Brain microvascular endothelial cell (primary cell): ENCODE data around the gene SLC9A1.

Experiments used
- DNase-seq: peaks from one replicate; pipeline ENCODE4 v3.0.0-alpha.2; 2020
- H3K27ac ChIP-seq: fragments of 250-450 bp; sonication (Bioruptor Pico); 2 replicates; pipeline ENCODE4 v1.5.1; 2020; ENCODE audit warnings: mild to moderate bottlenecking, moderate library complexity
- H3K27me3 ChIP-seq: fragments of 250-450 bp; sonication (Bioruptor Pico); replicated peaks from 2 replicates; pipeline ENCODE4 v1.5.1; 2020; ENCODE audit warnings: mild to moderate bottlenecking
- H3K36me3 ChIP-seq: fragments of 250-450 bp; sonication (Bioruptor Pico); replicated peaks from 2 replicates; pipeline ENCODE4 v1.5.1; 2020; ENCODE audit warnings: mild to moderate bottlenecking
- H3K4me3 ChIP-seq: 2 replicates; pipeline ENCODE4 v1.5.1; 2011; ENCODE audit warnings: low read depth, mild to moderate bottlenecking, control low read depth, low read length, moderate library complexity
- in situ Hi-C: cut with HindIII; loops from 2 replicates; pipeline ENCODE4 v1.10.0; 2017; ENCODE audit warnings: low sequenced_read_pairs, low pct_ligation_motif_present
- TF ChIP-seq, protein P1 (sequence below): IDR thresholded peaks from 2 replicates; pipeline ENCODE4 v1.5.1; 2011; ENCODE audit warnings: low read depth, mild to moderate bottlenecking, moderate library complexity, low read length, control low read depth, inconsistent platforms; ENCODE audit errors: missing control alignments

SLC9A1 gene

DNA sequence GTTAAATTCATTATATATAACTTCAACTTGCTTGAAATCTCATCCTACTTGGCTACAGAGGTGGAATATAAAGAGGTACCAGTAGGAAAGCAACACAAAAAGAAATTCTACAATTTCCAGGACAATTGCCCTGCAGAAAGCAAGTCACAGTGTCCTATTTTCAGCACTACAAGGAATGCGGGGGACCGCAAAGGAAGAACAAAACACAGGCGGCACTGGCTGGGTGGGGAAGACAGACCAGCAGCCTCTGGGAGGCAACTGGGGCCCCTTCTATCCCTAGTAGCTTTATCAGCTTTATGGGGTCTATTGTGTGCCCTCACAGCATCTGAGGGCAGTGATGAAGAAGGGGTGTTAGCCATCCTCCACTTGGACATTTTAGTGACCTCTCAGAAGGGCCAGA is 30.5 kb downstream of the SLC9A1 start:
- in situ Hi-C loops, result no loop called here
- DNase-seq, result no peak
- TF ChIP-seq, protein P1, sequence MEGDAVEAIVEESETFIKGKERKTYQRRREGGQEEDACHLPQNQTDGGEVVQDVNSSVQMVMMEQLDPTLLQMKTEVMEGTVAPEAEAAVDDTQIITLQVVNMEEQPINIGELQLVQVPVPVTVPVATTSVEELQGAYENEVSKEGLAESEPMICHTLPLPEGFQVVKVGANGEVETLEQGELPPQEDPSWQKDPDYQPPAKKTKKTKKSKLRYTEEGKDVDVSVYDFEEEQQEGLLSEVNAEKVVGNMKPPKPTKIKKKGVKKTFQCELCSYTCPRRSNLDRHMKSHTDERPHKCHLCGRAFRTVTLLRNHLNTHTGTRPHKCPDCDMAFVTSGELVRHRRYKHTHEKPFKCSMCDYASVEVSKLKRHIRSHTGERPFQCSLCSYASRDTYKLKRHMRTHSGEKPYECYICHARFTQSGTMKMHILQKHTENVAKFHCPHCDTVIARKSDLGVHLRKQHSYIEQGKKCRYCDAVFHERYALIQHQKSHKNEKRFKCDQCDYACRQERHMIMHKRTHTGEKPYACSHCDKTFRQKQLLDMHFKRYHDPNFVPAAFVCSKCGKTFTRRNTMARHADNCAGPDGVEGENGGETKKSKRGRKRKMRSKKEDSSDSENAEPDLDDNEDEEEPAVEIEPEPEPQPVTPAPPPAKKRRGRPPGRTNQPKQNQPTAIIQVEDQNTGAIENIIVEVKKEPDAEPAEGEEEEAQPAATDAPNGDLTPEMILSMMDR, result no peak
- Histone ChIP-seq H3K4me3 (no peak overlapping the region), H3K36me3 (no peaks in the 10 kb centered on the region), H3K27me3 (no peaks in the 10 kb centered on the region), H3K27ac (no peak overlapping the region)

DNA sequence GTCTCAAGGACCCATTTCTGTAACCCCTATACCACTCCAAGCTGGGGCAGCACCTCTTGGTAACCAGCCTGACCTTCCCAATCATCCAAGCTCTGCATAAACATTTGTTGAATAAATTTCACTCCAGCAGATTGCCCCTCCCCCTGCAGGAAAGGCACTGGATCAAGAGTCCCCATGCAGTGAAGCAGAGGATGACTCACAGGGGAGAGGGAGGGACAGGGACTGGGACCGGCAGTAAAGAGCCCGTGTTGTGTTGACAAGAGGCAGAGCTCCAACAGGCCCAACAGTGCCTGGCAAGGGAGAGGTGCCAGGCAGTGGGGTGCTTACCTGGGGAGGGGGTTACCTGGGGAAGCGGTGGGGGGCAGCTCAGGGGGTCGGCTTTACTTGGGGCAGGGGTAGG is 32.3 kb downstream of the SLC9A1 start:
- Histone ChIP-seq H3K27me3 (no peaks in the 10 kb centered on the region), H3K27ac (no peak overlapping the region), H3K36me3 (no peaks in the 10 kb centered on the region), H3K4me3 (no peak overlapping the region)
- in situ Hi-C loops, result no loop called here
- TF ChIP-seq, protein P1, result no peak
- peak; percentile 72 for DNase-seq

DNA sequence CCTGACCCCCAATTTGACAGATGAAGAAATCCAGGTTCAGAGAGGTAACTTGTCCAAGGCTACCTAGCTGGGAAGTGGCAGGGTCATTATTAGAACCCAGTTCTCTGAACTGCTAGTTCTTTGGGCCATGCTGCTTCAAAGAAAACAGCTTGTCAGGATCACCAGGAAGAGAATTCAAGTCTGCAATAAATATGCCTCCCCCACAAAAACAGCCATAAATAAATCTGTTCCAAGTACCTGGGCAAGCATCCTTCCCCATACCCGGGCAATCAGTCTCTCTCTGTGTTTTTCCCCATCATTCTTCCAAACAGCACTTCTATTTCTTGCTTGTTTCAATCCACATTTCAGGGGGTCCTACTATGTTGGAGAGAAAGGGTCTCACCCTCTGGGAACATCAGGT is 34.1 kb downstream of the SLC9A1 start:
- no peak for DNase-seq
- in situ Hi-C loops, result no loop called here
- TF ChIP-seq, protein P1, result no peak
- Histone ChIP-seq H3K4me3 (no peak overlapping the region), H3K36me3 (no peaks in the 10 kb centered on the region), H3K27ac (no peak overlapping the region), H3K27me3 (no peaks in the 10 kb centered on the region)

DNA sequence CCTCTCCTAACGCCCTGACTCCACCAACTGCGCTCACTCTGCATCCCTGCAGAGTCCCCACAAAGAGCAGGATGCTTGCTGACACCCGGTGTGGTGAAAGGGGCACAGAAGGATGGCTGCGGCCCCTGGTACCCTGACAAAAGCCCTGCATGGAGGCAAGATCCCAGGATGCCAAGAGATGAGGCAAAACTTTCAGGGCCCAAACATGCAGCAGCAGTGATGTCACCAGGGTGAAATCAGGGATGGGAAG is 36.6 kb downstream of the SLC9A1 start:
- Histone ChIP-seq H3K36me3 (peaks cover 4% of the 10 kb centered on the region), H3K27me3 (no peaks in the 10 kb centered on the region), H3K27ac (peak overlapping the region; percentile 72), H3K4me3 (no peak overlapping the region)
- in situ Hi-C loops, result no loop called here
- DNase-seq, result no peak
- TF ChIP-seq, protein P1, result no peak

DNA sequence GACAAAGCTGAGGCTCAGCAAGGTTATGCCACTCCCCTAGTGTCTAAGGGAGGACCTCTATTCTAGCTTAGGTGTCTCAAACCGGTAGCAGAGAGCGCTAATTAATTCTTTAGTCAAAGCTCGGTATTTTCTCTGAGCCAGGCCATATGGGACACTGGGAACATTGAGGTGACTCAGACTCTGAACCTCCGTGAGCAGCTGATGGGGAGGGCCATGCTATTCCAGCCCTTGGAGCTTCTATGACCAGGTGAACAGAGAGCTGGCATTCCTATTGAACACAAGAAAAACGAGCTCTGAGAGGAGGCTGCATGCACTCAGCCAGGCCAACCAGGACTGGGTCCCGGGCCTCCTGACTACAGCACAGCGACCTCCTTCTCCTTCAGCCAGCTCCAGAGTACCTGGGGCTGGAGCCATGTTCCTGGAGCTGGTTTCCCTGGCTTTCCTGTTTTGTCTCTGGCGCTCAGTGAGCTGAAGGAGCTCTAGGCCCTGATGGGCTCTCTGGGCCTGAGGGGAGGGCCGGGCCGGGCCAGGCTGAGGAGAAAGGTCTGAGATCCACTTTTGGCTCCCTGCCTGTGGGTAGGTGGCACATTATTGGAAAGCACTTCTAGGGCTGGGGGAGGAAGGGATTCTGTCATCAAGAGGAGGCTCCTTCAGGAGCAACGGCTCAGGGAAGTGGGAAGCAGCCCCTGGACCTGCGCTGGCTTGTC is 37.0 kb downstream of the SLC9A1 start:
- peaks cover 4% of the 10 kb centered on the region for H3K36me3 ChIP-seq
- H3K27ac ChIP-seq, result peak overlapping the region; percentile 72
- TF ChIP-seq, protein P1, result no peak
- H3K4me3 ChIP-seq, result no peak overlapping the region
- peak; percentile 11 for DNase-seq
- H3K27me3 ChIP-seq, result no peaks in the 10 kb centered on the region
- in situ Hi-C loops, result no loop called here

DNA sequence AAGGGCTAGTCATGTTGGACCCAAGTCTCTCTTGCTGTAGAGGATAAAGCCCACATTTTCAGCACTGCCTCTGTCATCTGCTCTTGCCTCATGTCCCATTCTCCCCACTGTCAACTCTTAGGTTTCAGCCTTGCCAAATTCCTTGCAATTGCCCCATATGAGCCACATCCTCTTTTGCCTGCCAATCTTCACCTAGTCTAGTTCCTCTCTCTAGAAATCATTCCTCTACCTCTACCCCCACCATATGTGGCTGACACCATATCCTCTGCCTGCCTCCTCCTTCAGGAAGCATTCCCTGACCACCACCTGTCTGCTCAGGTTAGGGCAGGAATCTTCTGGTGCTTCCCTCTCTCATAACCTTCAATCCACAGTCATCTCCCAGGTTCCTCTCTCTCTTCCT is 38.2 kb downstream of the SLC9A1 start:
- no peak overlapping the region for H3K4me3 ChIP-seq
- H3K27ac ChIP-seq, result no peak overlapping the region
- no peaks in the 10 kb centered on the region for H3K27me3 ChIP-seq
- TF ChIP-seq, protein P1, result no peak
- in situ Hi-C loops, result no loop called here
- H3K36me3 ChIP-seq, result peaks cover 4% of the 10 kb centered on the region
- DNase-seq, result no peak
